ENCODE data around the gene PDGFB. TPM values are rescaled to one million over a fixed set of nuclear protein-coding genes. Genes with fewer than 3 reads are reported as not detected.
A peak's percentile ranks its signal among the peaks of the same experiment; 100 is the strongest.

The PDGFB gene
- total RNA-seq, 2 donors from 2014 or later = 9.9 to 16.4 TPM

DNA sequence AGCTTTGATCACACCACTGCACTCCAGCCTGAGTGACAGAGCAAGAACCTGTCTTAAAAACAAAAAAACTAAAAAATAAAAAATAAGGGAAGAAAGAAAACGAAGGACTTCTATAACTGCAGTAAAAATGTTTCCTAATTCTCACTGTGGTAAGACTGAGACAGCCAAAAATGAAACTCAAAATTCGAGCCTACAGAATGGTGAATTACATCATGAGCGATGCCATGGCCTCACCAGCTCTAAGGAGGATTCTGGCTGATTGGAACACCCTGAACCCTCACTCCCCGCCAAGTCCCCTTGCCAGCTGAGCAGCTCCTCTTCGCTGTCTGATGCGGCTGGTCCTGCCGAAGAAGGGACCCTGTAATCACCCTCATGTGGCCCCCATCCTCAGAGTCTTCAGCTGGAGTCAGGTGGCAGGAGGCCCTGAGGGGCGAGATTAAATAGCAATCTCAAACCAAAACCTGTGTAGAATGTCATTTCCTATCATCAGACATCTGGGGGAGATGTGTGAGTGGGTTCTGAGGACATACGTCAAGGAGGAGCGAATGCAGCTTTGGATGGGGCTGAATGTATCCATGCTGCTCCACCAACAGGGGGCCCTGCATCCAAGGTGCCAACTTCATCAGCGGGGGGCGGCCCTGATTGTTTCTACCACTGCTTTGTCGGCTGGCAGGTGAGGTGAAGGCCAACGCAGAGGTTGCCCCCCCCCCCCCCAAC is 29.2 kb downstream of the PDGFB start:
- Histone ChIP-seq H3K27ac (no peak overlapping the region), H3K4me1 (replicated peaks) (no peaks in the 10 kb centered on the region), H3K27me3 (replicated peaks; ENCODE audit: insufficient read depth) (no peaks in the 10 kb centered on the region), H3K9me3 (no peaks in the 10 kb centered on the region), H3K36me3 (no peaks in the 10 kb centered on the region), H3K4me3 (no peak overlapping the region)
- intact Hi-C loops (cut with DNase I) = no loop called here
- WGBS = 74% methylated on average over 13 of the region's 14 CpGs
- no peak for DNase-seq (ENCODE audit: low spot score)
- TF ChIP-seq CTCF (IDR thresholded peaks at IDR 0.05) (peak in 1 of 4 experiments; percentile 14), POLR2AphosphoS5 (IDR thresholded peaks at IDR 0.05) (no peak), POLR2A (IDR thresholded peaks at IDR 0.05) (no peak)

- intact Hi-C loops (cut with DNase I) = no loop called here
Observed at GRCh38 chr22:39215070-39215396, 29.7 kb downstream of the PDGFB start.

DNA sequence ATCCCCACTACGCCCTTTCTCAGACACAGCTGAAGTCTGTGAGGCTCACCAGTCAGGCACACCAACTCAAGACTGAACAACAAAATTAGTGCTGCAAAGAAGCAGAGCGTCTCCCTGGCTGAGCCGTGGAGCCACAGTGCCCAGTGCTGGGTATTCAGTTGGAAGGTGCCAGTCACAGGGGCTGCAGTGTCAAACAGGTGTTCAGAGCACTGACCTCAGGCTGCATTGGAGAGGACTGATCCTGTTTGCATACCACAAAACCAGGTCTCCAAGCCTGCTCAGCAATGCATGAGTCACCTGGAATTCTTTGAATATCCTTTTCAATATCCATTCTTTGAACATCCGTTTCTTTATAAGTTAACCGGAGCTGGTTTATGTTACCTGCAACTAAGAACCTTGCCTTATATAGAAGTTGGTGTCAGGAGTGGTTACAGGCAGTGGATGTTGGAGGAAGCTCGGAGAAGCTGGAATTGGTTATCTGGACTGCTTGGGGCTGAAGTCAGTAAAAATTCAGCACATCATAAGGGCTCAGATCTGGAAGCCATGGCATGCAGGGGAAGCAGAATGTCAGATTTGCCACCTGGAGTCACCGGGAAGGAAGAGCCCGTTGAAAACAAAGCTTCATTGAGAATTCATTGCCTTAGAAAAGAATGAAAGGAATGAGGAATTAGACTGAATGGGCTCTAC is 30.3 kb downstream of the PDGFB start:
- Histone ChIP-seq H3K27me3 (replicated peaks; ENCODE audit: insufficient read depth) (no peaks in the 10 kb centered on the region), H3K27ac (peak overlapping the region; percentile 36 to 41), H3K4me1 (replicated peaks) (no peaks in the 10 kb centered on the region), H3K4me3 (no peak overlapping the region), H3K9me3 (no peaks in the 10 kb centered on the region), H3K36me3 (no peaks in the 10 kb centered on the region)
- intact Hi-C loops (cut with DNase I) = no loop called here
- whole genome bisulfite sequencing = 33% methylated on average over 8 of the region's 8 CpGs
- peak; percentile 36 for TF ChIP-seq POLR2AphosphoS5 (IDR thresholded peaks at IDR 0.05)
- TF ChIP-seq POLR2A (IDR thresholded peaks at IDR 0.05) = no peak
- peak; percentile 32 for DNase-seq (ENCODE audit: low spot score)

More at GRCh38 chr22:39215070-39215396, 29.7 kb downstream of the PDGFB start:
- Histone ChIP-seq H3K4me1 (replicated peaks) (no peaks in the 10 kb centered on the region), H3K27me3 (replicated peaks; ENCODE audit: insufficient read depth) (no peaks in the 10 kb centered on the region), H3K9me3 (no peaks in the 10 kb centered on the region), H3K27ac (no peak overlapping the region), H3K4me3 (no peak overlapping the region), H3K36me3 (no peaks in the 10 kb centered on the region)
- WGBS = 38% methylated on average over 6 of the region's 6 CpGs
- no peak for DNase-seq (ENCODE audit: low spot score)
- TF ChIP-seq POLR2AphosphoS5 (IDR thresholded peaks at IDR 0.05) (no peak), CTCF (IDR thresholded peaks at IDR 0.05) (no peak), POLR2A (IDR thresholded peaks at IDR 0.05) (no peak)

- Histone ChIP-seq H3K4me1 (replicated peaks) (no peaks in the 10 kb centered on the region), H3K36me3 (no peaks in the 10 kb centered on the region), H3K9me3 (no peaks in the 10 kb centered on the region), H3K4me3 (no peak overlapping the region), H3K27me3 (replicated peaks; ENCODE audit: insufficient read depth) (no peaks in the 10 kb centered on the region), H3K27ac (peak overlapping the region; percentile 36 to 41)
- TF ChIP-seq CTCF (IDR thresholded peaks at IDR 0.05) (no peak), POLR2AphosphoS5 (IDR thresholded peaks at IDR 0.05) (no peak), POLR2A (IDR thresholded peaks at IDR 0.05) (no peak)
- intact Hi-C loops (cut with DNase I) = no loop called here
- DNase-seq (ENCODE audit: low spot score) = no peak
- 53% methylated on average over 9 of the region's 9 CpGs for WGBS
Observed at GRCh38 chr22:39214006-39214382, 30.8 kb downstream of the PDGFB start.

DNA sequence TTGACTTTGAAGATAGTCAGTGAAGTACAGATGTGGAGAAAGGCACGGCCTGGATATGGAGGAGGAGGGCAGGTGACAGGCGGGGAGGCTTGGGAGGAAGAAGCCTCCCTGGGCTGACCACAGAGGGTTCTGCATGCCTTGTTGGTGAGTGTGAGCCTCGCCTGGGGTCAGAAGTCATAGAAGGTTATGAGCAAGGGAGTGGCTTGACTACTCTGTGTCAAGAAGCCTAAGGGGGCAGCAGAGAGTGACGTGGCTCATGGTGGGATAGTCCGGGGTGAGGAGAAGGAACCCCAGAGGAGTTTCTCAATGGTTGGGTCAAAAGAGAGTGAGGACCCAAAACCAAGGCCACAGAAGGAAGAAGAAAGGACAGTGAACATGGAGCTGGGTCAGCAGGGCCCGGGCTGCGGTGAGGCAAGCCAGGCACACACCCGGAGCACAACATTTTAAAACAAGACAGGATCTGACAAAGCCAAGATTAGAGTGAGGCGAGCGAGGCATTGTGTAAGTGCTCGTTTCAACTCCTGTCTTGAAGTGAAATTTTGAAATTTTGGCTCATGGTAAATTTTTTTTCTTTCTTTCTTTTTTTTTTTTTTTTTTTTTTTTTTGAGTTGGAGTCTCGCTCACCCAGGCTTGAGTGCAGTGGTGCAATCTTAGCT is 31.9 kb downstream of the PDGFB start:
- WGBS = 79% methylated on average over 12 of the region's 12 CpGs
- no peak overlapping the region for H3K4me3 ChIP-seq
- no peak for TF ChIP-seq POLR2AphosphoS5 (IDR thresholded peaks at IDR 0.05)
- no peaks in the 10 kb centered on the region for H3K27me3 ChIP-seq (replicated peaks; ENCODE audit: insufficient read depth)
- no peak for DNase-seq (ENCODE audit: low spot score)
- H3K36me3 ChIP-seq = no peaks in the 10 kb centered on the region
- H3K4me1 ChIP-seq (replicated peaks) = no peaks in the 10 kb centered on the region
- H3K9me3 ChIP-seq = no peaks in the 10 kb centered on the region
- intact Hi-C loops (cut with DNase I) = no loop called here
- H3K27ac ChIP-seq = no peak overlapping the region

Data from prostate gland (tissue), 2 donors.